Astrocyte (in vitro differentiated cells and primary cell): ENCODE results near the gene POLR2M. TPM values are rescaled to one million over a fixed set of nuclear protein-coding genes. Genes with fewer than 3 reads are reported as not detected.

ENCODE experiments used
- DNase-seq: peaks from one replicate; pipeline ENCODE4 v3.0.0-alpha.2; 2010; ENCODE audit warnings: low read depth
- FAIRE-seq: peaks from 2 replicates; lab custom pipeline; 2011; peaks lifted over from hg19 to GRCh38; lab: Jason Lieb, UNC
- H2AFZ ChIP-seq: 2 replicates; pipeline ENCODE4 v1.6.0; 2012; ENCODE audit warnings: low read depth, low read length, inconsistent platforms
- H3K27ac ChIP-seq: 2 replicates; pipeline ENCODE4 v1.5.1; 2011; ENCODE audit warnings: low read depth, low read length, inconsistent platforms
- H3K27me3 ChIP-seq: 2 replicates; pipeline ENCODE4 v1.6.0; 2011; ENCODE audit warnings: low read length, inconsistent platforms; ENCODE audit not compliant: insufficient read depth
- H3K36me3 ChIP-seq: 2 replicates; pipeline ENCODE4 v1.5.1; 2011; ENCODE audit warnings: low read length, inconsistent platforms; ENCODE audit not compliant: insufficient read depth
- H3K4me1 ChIP-seq: 2 replicates; pipeline ENCODE4 v1.5.1; 2011; ENCODE audit warnings: low read length, inconsistent platforms; ENCODE audit not compliant: insufficient read depth
- H3K4me2 ChIP-seq: 2 replicates; pipeline ENCODE4 v1.6.0; 2012; ENCODE audit warnings: low read length, inconsistent platforms
- H3K4me3 ChIP-seq: 2 replicates; pipeline ENCODE4 v1.5.1; 2011; ENCODE audit warnings: low read depth, mild to moderate bottlenecking, low read length, inconsistent platforms; ENCODE audit not compliant: insufficient read depth
- H3K79me2 ChIP-seq: 2 replicates; pipeline ENCODE4 v1.6.0; 2012; ENCODE audit warnings: mild to moderate bottlenecking, low read length, inconsistent platforms; ENCODE audit not compliant: insufficient read depth
- H3K9ac ChIP-seq: 2 replicates; pipeline ENCODE4 v1.6.0; 2012; ENCODE audit warnings: mild to moderate bottlenecking, low read length, inconsistent platforms
- H3K9me3 ChIP-seq: 2 replicates; pipeline ENCODE4 v1.5.1; 2012; ENCODE audit warnings: low read depth, mild to moderate bottlenecking, low read length, inconsistent platforms; ENCODE audit not compliant: insufficient read depth
- H4K20me1 ChIP-seq: 2 replicates; pipeline ENCODE4 v1.6.0; 2012; ENCODE audit warnings: low read length, inconsistent platforms; ENCODE audit not compliant: insufficient read depth
- H3K27ac Mint-ChIP-seq: one replicate; pipeline ENCODE4 v1.8.0; 2021; ENCODE audit warnings: mild to moderate bottlenecking, mixed read lengths; ENCODE audit not compliant: unreplicated experiment
- H3K27me3 Mint-ChIP-seq: one replicate; pipeline ENCODE4 v1.8.0; 2021; ENCODE audit warnings: low read depth, mixed read lengths; ENCODE audit not compliant: unreplicated experiment
- H3K36me3 Mint-ChIP-seq: one replicate; pipeline ENCODE4 v1.8.0; 2021; ENCODE audit warnings: low read depth, mixed read lengths; ENCODE audit not compliant: unreplicated experiment
- H3K4me1 Mint-ChIP-seq: one replicate; pipeline ENCODE4 v1.8.0; 2021; ENCODE audit warnings: low read depth, mixed read lengths; ENCODE audit not compliant: unreplicated experiment
- H3K4me3 Mint-ChIP-seq: one replicate; pipeline ENCODE4 v1.8.0; 2021; ENCODE audit warnings: mild to moderate bottlenecking, moderate library complexity, mixed read lengths; ENCODE audit not compliant: unreplicated experiment
- H3K9me3 Mint-ChIP-seq: one replicate; pipeline ENCODE4 v1.8.0; 2021; ENCODE audit warnings: mild to moderate bottlenecking, mixed read lengths; ENCODE audit not compliant: unreplicated experiment
- CTCF ChIP-seq: IDR thresholded peaks from 2 replicates; pipeline ENCODE4 v1.5.1; 2011; ENCODE audit warnings: low read depth, mild to moderate bottlenecking, inconsistent platforms, low read length, moderate library complexity; ENCODE audit not compliant: insufficient read depth
- EZH2 ChIP-seq: IDR thresholded peaks from 2 replicates; pipeline ENCODE4 v1.6.1; 2012; ENCODE audit warnings: mild to moderate bottlenecking, low read length, inconsistent platforms; ENCODE audit not compliant: insufficient read depth
- total RNA-seq: library from RNA; stranded (reverse); gene quantifications from 2 replicates; pipeline ENCODE4 v1.2.1, GENCODE V29; 2021

POLR2M gene
- total RNA-seq, 1 donor from 2014 or later: 61.4 TPM

- no peak for DNase-seq
- Mint-ChIP-seq H3K4me3 (no peak overlapping the region), H3K9me3 (peaks cover 2% of the 10 kb centered on the region), H3K27me3 (peaks cover 2% of the 10 kb centered on the region), H3K4me1 (no peaks in the 10 kb centered on the region), H3K27ac (no peak overlapping the region), H3K36me3 (no peaks in the 10 kb centered on the region)
- Histone ChIP-seq H3K4me1 (no peaks in the 10 kb centered on the region), H3K9ac (no peak overlapping the region), H3K27ac (no peak overlapping the region), H3K4me3 (no peak overlapping the region), H3K27me3 (no peaks in the 10 kb centered on the region), H2AFZ (no peak overlapping the region), H3K36me3 (no peaks in the 10 kb centered on the region), H3K79me2 (no peaks in the 10 kb centered on the region), H4K20me1 (no peaks in the 10 kb centered on the region), H3K9me3 (no peaks in the 10 kb centered on the region), H3K4me2 (no peak overlapping the region)
- no peak for FAIRE-seq
- TF ChIP-seq EZH2: no peak
- TF ChIP-seq CTCF: no peak
These were observed 52.0 kb downstream of the POLR2M start for GRCh38 chr15:57758560-57758959.

- FAIRE-seq: no peak
These were observed 55.0 kb downstream of the POLR2M start for GRCh38 chr15:57761562-57761961.

More at GRCh38 chr15:57761562-57761961, 55.0 kb downstream of the POLR2M start:
- H3K4me1 ChIP-seq: no peaks in the 10 kb centered on the region
- Mint-ChIP-seq H3K36me3 (no peaks in the 10 kb centered on the region), H3K4me1 (no peaks in the 10 kb centered on the region), H3K9me3 (peaks cover 4% of the 10 kb centered on the region), H3K27me3 (peaks cover 5% of the 10 kb centered on the region), H3K4me3 (no peak overlapping the region), H3K27ac (no peak overlapping the region)
- H2AFZ ChIP-seq: no peak overlapping the region
- H3K36me3 ChIP-seq: no peaks in the 10 kb centered on the region
- H3K4me2 ChIP-seq: no peak overlapping the region
- no peak for TF ChIP-seq CTCF
- TF ChIP-seq EZH2: no peak
- H3K9ac ChIP-seq: no peak overlapping the region
- no peaks in the 10 kb centered on the region for H3K27me3 ChIP-seq
- no peaks in the 10 kb centered on the region for H4K20me1 ChIP-seq
- no peak for DNase-seq
- H3K9me3 ChIP-seq: no peaks in the 10 kb centered on the region
- H3K27ac ChIP-seq: no peak overlapping the region
- no peak overlapping the region for H3K4me3 ChIP-seq
- no peaks in the 10 kb centered on the region for H3K79me2 ChIP-seq
